ENCODE data around the gene ATP6V0D1.
A peak's percentile ranks its signal among the peaks of the same experiment; 100 is the strongest.
"Not testable (repeated sequence)": the region's sequence is repeated elsewhere in the genome, so short reads cannot be mapped to it uniquely, and the experiment has no call there.

Gene ATP6V0D1

DNA sequence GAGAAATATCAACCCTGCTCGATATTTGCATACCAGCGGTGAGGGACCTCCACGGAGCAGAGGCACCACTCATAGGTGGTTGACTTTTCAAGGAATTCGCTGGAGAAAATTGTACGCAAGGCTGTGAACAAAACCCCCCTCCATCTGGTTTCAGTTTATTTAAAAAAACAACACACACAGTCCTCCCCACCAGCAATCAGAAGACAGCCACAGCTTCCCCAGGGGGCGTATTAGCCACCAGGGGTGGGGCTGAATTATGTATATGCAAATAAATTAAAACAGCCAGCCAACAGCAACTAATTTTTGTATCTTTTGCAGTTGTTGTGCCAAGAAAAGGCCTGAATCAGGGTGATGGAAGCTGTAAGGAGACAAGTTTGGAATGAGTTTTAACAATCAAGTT, 55.9 kb downstream of the ATP6V0D1 start:
- DNase-seq = no peak

DNA sequence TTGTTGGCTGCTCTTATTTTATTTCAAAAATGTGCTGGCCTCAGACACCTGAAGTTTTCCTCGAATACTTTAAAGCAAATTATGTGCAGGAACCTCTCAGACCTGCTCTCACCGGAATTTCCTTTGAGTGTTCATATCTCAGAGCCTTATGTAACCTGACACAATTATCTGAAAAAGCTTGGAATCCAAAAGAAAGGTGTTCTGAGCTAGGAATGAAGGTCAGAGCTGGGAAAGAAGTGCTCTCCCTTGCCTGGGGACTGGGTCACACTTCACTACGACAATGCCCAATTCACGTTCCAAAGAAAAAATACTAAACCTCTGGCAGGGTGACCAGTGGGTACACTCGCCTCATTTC, 56.7 kb downstream of the ATP6V0D1 start:
- DNase-seq = no peak

DNA sequence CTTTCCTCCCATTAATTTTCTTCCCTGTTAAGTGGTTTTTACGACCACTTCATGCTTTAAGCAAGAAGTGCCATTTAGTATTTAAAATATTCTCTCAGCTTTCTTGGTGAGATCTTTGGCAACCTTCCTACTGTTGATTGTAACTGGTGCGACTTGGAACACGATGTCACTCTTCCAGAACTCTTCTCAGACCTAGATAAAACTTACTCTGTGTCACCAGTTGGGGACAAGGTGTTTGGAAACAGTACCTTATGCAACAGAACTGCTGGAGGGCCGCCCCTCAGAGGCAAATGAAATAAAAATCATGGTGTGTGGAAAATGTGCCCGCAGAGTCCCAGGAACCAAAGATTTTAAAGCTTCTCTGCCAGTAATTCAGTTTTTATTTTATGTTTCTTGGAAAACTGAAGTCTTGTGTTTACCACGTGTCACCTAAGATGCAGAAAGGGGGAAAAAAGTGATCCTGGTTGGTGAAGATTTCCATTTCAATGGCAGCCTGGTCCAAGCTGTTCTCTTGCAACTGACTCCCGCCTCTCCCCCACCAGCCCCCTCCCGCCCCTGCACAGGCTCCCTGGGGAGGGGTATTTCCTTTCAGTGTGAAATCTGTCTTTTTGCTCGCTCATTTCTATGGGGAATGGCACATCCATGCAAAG, 57.2 kb downstream of the ATP6V0D1 start:
- no peak for DNase-seq

DNA sequence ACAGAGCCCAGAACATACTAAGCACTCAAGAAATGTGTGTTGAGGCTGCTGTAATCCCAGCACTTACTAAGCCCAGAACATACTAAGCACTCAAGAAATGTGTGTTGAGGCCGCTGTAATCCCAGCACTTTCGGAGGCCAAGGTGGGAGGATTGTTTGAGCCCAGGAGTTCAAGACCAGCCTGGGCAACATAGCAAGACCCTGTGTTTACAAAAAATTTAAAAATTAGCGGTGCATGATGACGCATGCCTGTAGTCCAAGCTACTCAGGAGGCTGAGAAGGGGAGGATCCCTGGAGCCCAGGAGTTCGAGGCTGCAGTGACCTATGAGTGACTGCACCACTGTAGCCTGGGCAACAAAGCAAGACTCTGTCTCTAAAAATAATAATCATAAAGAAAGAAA, 57.9 kb downstream of the ATP6V0D1 start:
- no peak for DNase-seq

DNA sequence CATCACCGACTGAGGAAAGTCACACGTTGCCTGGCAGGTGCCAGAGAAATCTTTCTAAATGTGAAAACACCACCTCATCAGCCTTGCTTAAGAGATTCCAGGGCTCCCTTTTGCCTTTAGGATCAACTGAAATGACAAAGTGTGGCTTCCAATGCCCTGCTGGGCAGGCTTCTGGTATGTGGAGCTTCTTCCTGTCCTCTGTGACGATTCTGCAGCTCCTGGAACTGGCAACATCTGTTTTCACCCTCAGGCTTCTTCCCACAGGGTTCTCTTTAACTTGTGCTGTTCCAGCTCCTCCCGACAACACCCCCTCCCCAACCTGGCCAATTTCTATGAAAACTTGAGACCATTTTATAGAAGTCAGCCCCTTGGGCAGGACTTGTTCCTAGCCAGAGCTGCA, 59.9 kb downstream of the ATP6V0D1 start:
- no peak for DNase-seq

DNA sequence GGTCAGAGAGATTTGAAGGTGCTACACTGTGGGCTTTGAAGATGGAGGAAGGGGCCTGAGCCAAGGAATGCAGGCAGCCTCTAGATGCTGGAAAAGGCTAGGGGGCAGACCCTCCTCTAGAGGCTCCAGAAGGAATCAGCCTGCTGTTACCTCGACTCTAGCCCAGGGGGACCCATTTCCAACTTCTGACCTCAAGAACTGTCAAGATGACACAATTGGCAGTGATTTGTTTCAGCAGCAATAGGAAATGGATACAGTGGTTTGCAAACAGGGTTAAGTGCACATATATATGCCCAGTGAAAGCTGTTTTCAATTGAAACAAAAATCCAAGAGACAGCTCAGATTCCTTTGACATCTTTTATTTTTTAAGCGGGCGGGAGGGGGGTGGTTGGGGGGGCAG, 61.0 kb downstream of the ATP6V0D1 start:
- DNase-seq = no peak

DNA sequence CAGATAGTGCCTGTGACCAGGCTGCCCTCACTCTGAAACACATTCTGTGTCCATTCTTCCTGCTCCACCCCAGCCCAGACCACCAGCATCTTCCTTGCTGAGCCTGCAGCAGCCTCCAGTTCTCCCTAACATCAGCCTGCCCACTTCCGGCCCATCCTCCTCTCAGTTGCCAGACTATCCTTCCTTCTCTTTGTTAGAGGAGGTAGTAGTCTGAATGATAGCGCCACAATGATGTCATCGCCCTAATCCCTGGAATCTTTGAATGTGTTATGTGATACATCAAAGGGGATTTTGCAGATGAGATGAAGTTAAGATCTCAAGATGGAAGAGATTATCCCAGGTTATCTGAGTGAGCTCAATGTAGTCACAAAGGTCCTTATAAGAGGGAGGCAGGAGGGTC, 61.5 kb downstream of the ATP6V0D1 start:
- no peak for DNase-seq

DNA sequence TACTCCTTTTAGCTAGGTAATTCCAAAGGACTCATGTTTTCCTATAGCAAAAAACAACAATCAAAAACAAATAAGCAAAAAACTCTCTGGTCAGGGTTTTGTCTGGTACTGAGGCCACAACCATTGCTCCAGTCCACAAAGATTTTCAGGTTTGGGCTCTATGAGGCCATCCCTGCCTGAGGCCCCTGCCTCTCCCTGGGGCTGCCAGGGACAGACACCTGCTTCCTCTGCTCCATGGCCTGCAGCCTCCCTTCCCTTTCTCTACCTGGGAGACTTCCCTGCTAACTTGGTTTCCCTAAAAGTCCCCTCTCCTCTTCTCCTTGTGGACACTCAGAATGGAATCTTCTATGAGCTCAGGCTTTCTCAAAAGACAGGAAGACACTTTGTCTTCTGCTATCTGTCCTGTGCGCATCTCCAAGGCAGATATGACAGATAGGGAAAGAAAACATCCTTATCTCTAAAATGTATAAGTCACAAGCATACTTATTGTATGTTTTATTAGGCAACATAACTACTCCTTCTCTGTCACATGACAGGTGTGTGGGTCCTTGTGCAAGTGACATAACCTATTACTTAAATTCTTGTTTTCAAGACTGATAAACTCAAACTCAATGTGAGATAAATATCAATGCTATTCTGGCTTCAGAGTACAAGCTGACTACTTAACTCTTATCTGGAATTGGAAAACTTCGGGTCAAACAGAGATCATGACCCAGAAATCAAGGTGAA, 63.5 kb downstream of the ATP6V0D1 start:
- no peak for DNase-seq

DNA sequence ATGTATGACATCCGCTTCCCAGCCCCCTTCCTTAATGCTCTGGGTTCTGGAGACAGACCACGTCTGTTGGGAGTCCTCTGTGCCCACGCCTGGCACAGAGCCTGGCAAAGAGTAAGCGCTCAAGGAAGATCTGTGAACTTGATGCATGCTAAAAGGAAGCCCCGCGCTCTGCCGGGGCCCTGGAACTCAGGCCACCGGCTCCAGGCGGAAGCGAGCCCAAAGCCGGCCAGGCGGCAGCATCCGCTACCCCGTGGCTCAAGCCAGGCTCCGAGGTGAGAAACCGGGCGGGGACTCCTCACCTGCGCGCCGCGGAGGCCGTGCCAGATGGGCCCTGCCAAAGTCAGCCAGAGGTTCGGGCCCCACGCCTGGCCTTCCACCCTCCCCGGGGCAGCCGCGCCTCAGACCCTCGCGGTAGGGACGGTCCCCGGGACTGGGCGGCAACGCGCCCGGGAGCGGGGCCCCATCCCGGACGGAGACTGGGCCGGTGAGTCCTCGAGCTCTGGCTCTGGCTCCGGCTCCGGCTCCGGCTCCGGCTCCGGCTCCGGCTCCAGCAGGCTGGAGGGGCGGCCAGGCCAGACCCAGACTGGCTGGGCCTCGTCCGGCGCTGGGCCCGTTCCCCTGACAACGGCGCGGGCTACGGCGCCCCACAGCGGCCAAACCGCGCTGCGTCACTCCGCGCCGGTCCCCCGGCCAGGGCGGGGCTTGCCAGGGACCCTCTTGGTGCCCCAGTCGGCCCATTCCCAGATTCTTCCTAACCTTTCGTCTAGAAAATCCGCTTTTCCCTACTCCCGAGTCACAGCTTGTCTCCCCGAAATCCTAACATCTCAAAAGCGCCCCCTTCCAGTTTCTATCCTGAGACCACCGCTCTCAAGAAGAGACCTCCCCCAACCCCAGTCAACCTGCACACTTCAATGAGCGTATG, 64.8 kb downstream of the ATP6V0D1 start, which contains the start of gene ZDHHC1:
ZDHHC1 (minus strand) TSS at position 606 of the 922 bp plus-strand sequence. CDS start 8,702 bp downstream, outside the sequence.
- DNase-seq = peak; percentile 52 to 58

DNA sequence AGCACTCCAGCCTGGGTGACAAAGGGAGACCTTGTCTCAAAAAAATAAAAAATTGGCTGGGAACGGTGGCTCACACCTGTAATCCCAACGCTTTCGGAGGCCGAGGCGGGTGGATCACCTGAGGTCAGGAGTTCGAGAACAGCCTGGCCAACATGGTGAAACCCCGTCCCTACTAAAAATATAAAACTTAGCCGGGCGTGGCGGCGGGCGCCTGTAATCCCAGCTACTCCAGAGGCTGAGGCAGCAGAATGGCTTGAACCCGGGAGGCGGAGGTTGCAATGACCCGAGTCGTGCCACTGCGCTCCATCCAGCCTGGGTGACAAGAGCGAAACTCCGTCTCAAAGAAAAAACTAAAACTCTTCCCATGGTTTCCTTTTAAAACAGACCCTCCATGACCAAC, 65.5 kb downstream of the ATP6V0D1 start:
- not testable (repeated sequence) for DNase-seq

DNA sequence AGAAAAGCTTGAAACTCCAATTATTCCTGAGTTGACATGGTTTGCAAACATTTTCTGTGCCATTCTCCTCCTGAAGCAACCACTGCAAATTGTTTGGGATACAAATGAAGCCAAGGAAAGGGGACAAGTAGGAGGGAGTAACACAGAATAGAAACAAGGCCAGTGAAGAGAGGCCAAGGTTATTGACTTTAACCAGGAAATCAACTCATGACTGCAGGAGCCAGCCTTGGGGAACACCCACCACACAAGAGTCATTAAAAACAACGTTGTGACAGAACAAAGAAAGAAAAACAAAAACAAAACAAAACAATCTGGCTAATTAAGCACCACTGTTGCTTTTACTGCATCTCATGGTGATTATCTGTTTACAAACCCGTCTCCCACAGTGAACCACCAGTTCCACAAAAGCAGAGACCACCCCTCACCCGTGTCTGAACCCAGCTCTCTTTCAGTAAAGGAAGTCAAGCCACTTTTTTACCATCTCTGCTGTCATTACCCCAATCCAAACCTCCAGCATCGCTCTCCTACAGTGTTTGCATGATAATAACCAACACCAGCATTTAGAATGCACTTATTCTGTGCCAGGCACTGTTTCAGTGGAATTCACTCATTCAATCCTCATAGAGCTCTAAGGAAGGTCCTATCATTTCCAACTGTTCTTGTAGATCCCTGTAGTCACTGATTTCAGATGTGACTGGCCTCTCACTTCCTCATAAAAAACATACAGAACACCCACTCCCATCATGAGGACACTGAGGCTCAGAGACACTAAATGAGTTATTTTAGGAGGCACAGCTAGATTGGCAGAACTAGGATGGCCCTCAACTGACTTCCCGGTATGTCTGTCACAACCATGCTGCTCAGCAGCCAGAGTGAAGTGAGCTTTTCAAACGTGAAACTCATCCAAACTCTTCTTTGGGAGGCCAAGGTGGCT, 66.7 kb downstream of the ATP6V0D1 start:
- DNase-seq = no peak

DNA sequence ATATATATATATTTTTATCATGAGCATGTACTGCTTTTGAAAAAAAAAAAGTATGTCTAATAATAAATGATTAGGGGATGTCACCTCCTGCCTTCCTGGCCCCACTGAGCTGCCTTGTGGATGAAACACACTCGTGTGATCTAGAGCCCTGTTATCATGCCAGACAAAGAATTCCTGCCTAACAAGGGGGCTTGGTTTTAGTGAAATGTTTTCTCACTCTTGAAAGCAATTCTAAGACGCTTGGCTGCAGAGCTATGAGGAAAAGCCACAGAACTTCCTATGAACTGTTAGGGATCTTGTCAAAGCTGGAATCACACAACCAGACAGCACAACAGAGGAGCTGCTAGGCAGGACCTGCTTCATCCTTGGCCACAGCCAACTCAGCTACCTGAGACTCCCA, 68.7 kb downstream of the ATP6V0D1 start:
- DNase-seq = no peak

DNA sequence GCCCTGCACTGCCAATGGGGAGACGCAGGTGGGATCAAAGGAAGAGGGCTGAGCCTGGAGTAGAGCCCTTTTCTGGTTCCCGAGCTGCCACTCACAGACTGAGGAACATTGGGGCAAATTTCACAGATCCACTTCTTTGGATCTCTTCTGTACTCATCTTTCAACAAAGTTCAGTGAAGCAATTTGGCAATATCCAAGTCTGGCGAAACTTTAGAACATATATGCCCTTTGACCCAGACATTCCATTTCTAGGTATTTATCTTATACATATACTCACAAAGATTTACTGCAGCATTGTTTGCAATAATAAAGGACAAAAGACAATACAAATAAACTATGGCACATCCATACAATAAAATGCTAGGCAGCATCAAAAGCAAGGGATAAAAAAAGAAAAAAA, 69.6 kb downstream of the ATP6V0D1 start:
- DNase-seq = no peak

DNA sequence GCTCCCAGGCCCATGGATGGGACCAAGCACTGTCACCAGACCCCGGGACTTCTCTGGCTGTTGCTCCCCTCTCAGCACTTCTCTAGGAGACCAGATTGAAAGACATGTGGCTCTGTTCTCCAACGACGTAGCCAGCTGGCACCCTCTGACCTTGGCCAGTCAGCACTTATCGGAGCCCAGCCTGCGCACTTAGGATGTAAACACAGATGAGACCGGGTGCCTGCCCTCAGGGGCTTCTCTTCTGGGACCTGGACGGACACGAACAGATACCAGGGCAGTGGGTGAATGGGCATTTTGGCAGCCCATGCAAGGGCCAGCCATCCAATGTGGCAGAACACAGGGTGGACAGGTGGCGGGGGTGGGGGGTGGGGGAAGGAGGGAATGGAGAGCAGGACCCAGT, 71.3 kb downstream of the ATP6V0D1 start:
- DNase-seq = no peak

DNA sequence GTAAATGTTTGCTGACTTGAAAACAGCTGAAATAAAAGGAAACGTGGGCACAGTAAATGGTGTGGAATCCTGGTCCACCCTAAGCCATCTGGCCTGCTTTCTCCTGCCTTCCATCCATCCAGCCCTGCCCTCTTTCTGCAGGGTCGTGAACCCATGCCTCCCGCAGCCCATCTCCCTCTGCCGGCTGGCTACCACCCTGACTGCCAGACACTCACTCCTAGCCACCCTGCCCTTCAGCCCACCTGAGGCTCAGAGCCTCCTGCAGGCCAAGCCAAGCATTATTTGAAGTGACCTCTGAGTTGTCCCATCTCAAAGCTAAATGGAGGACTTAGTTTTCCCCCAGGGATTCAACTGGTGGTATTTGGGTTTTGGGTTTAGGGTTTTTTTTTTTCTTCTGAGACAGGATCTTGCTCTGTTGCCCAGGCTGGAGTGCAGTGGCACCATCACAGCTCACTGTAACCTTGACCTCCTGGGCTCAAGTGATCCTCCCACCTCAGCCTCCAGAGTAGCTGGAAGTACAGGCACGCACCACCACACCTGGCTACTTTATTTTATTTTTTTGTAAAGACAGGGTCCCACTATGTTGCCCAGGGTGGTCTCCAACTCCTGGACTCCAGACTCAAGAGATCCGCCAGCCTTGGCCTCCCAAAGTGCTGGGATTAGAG, 73.0 kb downstream of the ATP6V0D1 start:
- DNase-seq = no peak

DNA sequence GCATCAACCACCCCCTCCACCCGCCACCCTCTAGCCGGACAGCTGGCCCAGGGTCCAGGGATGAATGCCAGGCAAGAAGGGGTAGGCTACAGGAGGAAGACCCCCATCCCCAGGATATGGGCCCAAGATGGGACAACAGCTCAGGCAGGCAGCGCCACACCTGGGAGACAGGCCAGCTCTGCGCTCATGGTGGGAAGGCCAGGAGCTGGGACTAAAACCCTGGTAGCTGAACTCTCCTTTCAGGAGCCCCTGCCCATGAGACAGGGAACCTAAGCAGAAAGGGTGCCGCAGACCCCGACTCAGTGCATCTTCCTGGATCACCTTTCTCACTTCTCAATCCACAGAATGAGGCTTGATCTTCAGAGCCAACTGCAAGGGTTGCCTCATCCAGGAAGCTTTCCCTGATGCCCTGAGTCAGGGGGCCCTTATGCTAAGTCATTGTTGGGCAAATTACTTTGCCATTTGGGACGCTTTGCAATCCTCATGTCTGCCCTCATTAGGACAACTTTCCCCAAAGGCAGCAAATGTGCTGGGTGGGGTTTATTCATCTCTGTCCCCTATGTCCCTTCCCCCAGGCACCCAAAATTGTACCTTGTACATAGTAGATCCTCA, 73.7 kb downstream of the ATP6V0D1 start:
- DNase-seq = no peak

DNA sequence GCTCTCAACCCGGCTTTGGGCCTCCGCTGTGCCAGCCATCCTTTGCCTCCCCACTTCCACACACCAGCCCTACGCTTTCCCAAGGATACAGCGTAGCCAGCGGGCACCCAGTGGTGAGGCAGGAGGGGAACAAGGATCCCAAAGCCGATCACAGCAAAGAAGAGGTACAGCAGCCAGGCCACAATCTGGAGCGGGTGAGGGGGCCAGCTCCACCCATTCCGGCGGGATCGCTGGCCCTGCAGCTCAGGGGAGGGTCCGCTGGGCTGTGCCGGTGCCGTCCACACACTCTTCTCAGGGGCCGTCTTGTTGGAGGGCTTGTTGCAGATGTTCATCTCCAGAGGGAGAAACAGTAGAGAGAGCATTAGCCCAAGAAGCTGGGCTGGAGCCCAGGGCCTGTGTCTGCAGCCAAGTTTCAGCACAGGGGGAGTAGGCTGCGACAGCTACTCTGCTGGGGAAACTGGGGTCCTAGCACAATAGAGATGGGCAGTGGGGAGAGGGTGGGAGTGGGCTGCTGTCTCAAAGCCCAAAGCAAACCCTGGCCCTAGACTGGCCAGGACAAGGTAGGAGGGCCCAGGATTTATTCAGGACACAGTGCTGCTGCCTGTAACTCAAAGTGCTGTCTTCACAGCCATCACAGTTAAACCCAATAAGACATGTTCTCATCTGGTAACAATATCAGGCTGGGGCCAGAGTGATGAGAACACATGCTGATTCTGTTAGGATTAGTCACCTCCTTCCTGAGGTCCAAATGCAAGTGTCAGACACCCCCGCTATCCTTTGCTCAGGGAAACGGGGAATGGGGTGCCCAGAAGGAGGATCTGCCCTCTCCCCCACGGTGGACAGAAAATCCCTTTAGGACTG, 74.6 kb downstream of the ATP6V0D1 start:
- no peak for DNase-seq

DNA sequence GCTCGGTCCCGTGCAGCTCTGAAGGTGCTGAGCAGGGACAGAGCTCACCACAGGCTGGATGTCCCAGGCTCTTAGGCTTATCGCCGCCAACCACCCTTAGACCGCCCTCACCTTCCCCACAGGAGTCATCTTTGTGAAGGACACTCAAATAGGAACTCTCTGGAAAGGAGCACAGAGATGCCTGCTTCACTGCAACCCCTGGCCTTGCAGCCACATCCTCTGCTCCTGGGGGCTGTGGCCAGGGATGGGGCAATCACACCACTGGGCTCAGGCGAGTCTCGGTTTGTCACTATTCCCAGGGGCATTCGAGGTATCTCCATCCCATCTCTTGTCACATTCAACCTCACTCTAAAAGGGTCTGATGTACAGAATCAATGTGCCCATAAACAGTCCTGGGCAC, 75.6 kb downstream of the ATP6V0D1 start:
- DNase-seq = no peak

DNA sequence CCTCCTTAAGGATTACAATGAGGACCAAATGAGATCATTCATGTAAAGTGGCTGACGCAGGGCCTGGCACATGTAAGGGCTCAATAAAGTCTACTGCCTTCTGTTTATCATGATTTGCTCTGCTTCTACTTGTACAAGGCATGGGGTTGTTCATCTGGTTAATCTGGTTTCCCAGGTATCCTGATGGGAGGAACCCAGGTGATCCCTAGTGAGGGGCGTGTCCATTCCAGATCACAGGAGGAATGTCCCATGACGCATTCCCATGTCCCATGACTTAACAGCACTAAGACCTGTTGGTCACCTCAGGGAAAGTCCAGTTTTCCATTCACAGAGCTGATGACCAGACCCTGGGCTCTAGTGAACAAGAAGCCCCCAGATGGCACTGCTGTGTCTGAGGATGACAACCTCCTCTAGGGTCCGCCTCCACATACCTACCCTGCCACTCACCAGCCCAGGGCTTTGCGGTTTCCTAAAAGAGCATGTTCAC, 76.2 kb downstream of the ATP6V0D1 start:
- DNase-seq = no peak

DNA sequence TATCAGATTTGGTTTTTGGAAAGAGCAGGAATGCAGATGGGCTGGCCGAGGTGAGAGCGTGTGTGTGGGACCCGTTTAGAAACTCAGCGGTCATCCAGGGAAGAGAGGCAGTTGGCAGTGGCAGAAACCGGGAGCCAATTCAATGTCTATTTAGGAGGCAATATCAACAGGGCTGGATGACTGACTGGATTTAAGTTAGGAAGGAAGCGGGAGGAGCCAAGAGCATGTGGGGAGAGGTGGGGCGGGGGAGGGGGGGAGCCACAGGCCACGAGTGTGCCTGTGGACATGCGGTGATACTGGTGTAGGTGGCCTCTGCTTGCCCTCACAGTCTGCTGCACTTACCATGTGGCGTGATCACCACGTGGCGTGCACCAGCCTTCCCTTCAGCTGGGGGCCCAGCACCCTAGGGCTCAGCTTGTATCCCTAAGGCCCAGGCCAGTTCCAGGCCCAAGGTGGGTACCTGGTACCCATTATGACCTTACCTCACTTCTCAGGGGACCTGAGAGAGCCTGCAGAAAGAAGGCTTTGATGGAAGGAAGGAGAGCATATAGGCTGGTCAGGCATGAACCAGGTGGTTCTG, 76.9 kb downstream of the ATP6V0D1 start:
- DNase-seq = no peak
